IMR-90 (cell line): ENCODE measurements around the gene SLC35G6. TPM values are rescaled to one million over a fixed set of nuclear protein-coding genes. Genes with fewer than 3 reads are reported as not detected.

Source experiments
- ATAC-seq: fragments of 200-7000 bp; cut with Tn5 transposase; 2 replicates; pipeline ENCODE4 v1.9.1; 2020; ENCODE audit warnings: low read depth, mild to moderate bottlenecking, moderate library complexity
- BruUV-seq: library from RNA; stranded (reverse); fragments of 400-500 nt; replicated peaks from 2 replicates; lab custom pipeline; 2021; lab: Mats Ljungman, UMichigan
- CTCF ChIA-PET: fragments of 300-600 bp; formaldehyde crosslinking; extraction: SDS; loops from one replicate; lab custom pipeline; 2021; ENCODE audit warnings: antibody characterized with exemption; lab: Yijun Ruan, JAX
- POLR2A ChIA-PET: fragments of 300-600 bp; sonication (Branson Sonifier 250); formaldehyde crosslinking; loops from one replicate; lab custom pipeline; 2022; ENCODE audit warnings: antibody characterized with exemption; ENCODE audit not compliant: unreplicated experiment; lab: Charles Lee
- DNase-seq: peaks from one replicate; pipeline ENCODE4 v3.0.0; 2013
- H2AFZ ChIP-seq: replicated peaks from 2 replicates; pipeline ENCODE3; 2013; ENCODE audit warnings: low read length, mild to moderate bottlenecking; ENCODE audit not compliant: poor library complexity
- H2AK5ac ChIP-seq: 2 replicates; pipeline ENCODE4 v1.6.1; 2013; ENCODE audit warnings: low read depth, low read length, inconsistent platforms
- H2AK9ac ChIP-seq: replicated peaks from 2 replicates; pipeline ENCODE3; 2013; ENCODE audit warnings: mild to moderate bottlenecking, low read depth, low read length, moderate library complexity; ENCODE audit not compliant: poor library complexity
- H2BK120ac ChIP-seq: 2 replicates; pipeline ENCODE4 v1.6.1; 2013; ENCODE audit warnings: low read depth, low read length, inconsistent platforms
- H2BK15ac ChIP-seq: 3 replicates; pipeline ENCODE4 v1.6.1; 2013; ENCODE audit warnings: low read depth, low read length, inconsistent platforms
- H2BK20ac ChIP-seq: 2 replicates; pipeline ENCODE4 v1.6.1; 2013; ENCODE audit warnings: low read depth, mild to moderate bottlenecking, inconsistent platforms, low read length, moderate library complexity
- H2BK5ac ChIP-seq: 2 replicates; pipeline ENCODE4 v1.6.1; 2013; ENCODE audit warnings: mild to moderate bottlenecking, low read depth, low read length, inconsistent platforms; ENCODE audit not compliant: poor library complexity, severe bottlenecking
- H3K14ac ChIP-seq: replicated peaks from 2 replicates; pipeline ENCODE4 v1.6.1; 2013; ENCODE audit warnings: low read depth, low read length, inconsistent platforms
- H3K18ac ChIP-seq: 2 replicates; pipeline ENCODE4 v1.6.1; 2013; ENCODE audit warnings: low read depth, low read length, control low read depth
- H3K23ac ChIP-seq: 2 replicates; pipeline ENCODE4 v1.6.1; 2013; ENCODE audit warnings: low read depth, low read length, inconsistent platforms
- H3K27ac ChIP-seq: 2 replicates; pipeline ENCODE4 v1.5.1; 2013; ENCODE audit warnings: mild to moderate bottlenecking, control low read depth, low read length; ENCODE audit not compliant: insufficient read depth
- H3K27me3 ChIP-seq: 2 replicates; pipeline ENCODE4 v1.6.1; 2013; ENCODE audit warnings: low read length; ENCODE audit not compliant: control insufficient read depth, insufficient read depth
- H3K36me3 ChIP-seq: 2 replicates; pipeline ENCODE4 v1.6.1; 2013; ENCODE audit warnings: low read length, mixed read lengths; ENCODE audit not compliant: control insufficient read depth, insufficient read depth
- H3K4ac ChIP-seq: 2 replicates; pipeline ENCODE4 v1.6.1; 2013; ENCODE audit warnings: low read depth, low read length, inconsistent platforms
- H3K4me1 ChIP-seq: 2 replicates; pipeline ENCODE4 v1.6.1; 2013; ENCODE audit warnings: low read length, mixed read lengths; ENCODE audit not compliant: control insufficient read depth, insufficient read depth
- H3K4me2 ChIP-seq: 2 replicates; pipeline ENCODE4 v1.6.1; 2013; ENCODE audit warnings: low read depth, mild to moderate bottlenecking, control low read depth, low read length, moderate library complexity
- H3K4me3 ChIP-seq: 2 replicates; pipeline ENCODE4 v1.5.1; 2013; ENCODE audit warnings: low read depth, mild to moderate bottlenecking, control low read depth, low read length, moderate library complexity; ENCODE audit not compliant: insufficient read depth
- H3K56ac ChIP-seq: 2 replicates; pipeline ENCODE4 v1.6.1; 2013; ENCODE audit warnings: low read length, inconsistent platforms; ENCODE audit not compliant: insufficient read depth; ENCODE audit errors: extremely low read depth
- H3K79me1 ChIP-seq, 2 experiments: 2 replicates each; pipeline ENCODE4 v1.6.1; 2013; ENCODE audit warnings: low read length in 2 of 2, inconsistent platforms in 1 of 2, low read depth in 1 of 2
- H3K9ac ChIP-seq: 2 replicates; pipeline ENCODE4 v1.6.1; 2013; ENCODE audit warnings: low read depth, low read length, control low read depth
- H3K9me1 ChIP-seq: 2 replicates; pipeline ENCODE4 v1.6.1; 2013; ENCODE audit warnings: low read length, inconsistent platforms; ENCODE audit not compliant: insufficient read depth
- H3K9me3 ChIP-seq: 2 replicates; pipeline ENCODE4 v1.6.1; 2013; ENCODE audit warnings: low read length; ENCODE audit not compliant: control insufficient read depth, insufficient read depth
- H4K20me1 ChIP-seq: 2 replicates; pipeline ENCODE4 v1.6.1; 2013; ENCODE audit warnings: low read length, inconsistent platforms; ENCODE audit not compliant: insufficient read depth
- H4K5ac ChIP-seq: 2 replicates; pipeline ENCODE4 v1.6.1; 2013; ENCODE audit warnings: mild to moderate bottlenecking, low read depth, low read length, control low read depth
- H4K8ac ChIP-seq, 2 experiments: 2 replicates each; pipeline ENCODE4 v1.6.1; 2013; ENCODE audit warnings: low read depth in 2 of 2, low read length in 2 of 2, control low read depth in 1 of 2, inconsistent platforms in 1 of 2
- H4K91ac ChIP-seq: 2 replicates; pipeline ENCODE4 v1.6.1; 2013; ENCODE audit warnings: low read depth, low read length, inconsistent platforms; ENCODE audit not compliant: insufficient read depth
- CTCF ChIP-seq: conservative IDR thresholded peaks from 2 replicates; pipeline ENCODE4 v1.5.1; 2012; ENCODE audit warnings: mild to moderate bottlenecking, low read depth, low read length, improper control_type of control experiment
- MAFK ChIP-seq: IDR thresholded peaks from 2 replicates; pipeline ENCODE4 v1.6.1; 2012; ENCODE audit warnings: low read depth, low read length, improper control_type of control experiment
- NFE2L2 ChIP-seq: fragments of 150-350 bp; IDR thresholded peaks from 2 replicates; pipeline ENCODE4 v1.6.1; 2016; ENCODE audit warnings: low read depth, mild to moderate bottlenecking, low read length
- RCOR1 ChIP-seq: IDR thresholded peaks from 2 replicates; pipeline ENCODE4 v1.6.1; 2012; ENCODE audit warnings: mild to moderate bottlenecking, low read length, improper control_type of control experiment; ENCODE audit not compliant: insufficient replicate concordance
- RFX5 ChIP-seq: IDR thresholded peaks from 2 replicates; pipeline ENCODE4 v1.8.0; 2012; ENCODE audit warnings: low read depth, mild to moderate bottlenecking, low read length, moderate library complexity
- USF2 ChIP-seq: fragments of 150-350 bp; IDR thresholded peaks from 2 replicates; pipeline ENCODE4 v1.6.1; 2017; ENCODE audit warnings: mild to moderate bottlenecking, antibody characterized with exemption, low read length, low read depth
- WGBS, 2 experiments: methylation state at CpG; one replicate each; pipeline versions ENCODE4 v1.1.5 to v1.1.7; 2013; ENCODE audit warnings: missing lambda C conversion rate in 2 of 2; ENCODE audit not compliant: insufficient read length in 1 of 2; ENCODE audit errors: extremely low coverage in 2 of 2; 5-methylcytosine and 5-hydroxymethylcytosine counted together
- dilution Hi-C: fragments of 300-500 bp; cut with HindIII; formaldehyde crosslinking; loops from one replicate; pipeline ENCODE4 v1.14.3; 2018; ENCODE audit warnings: low sequenced_read_pairs; ENCODE audit not compliant: unreplicated experiment
- in situ Hi-C: fragments of 300-500 bp; cut with MboI; formaldehyde crosslinking; loops from 3 replicates; pipeline ENCODE4 v1.14.3; 2019; ENCODE audit warnings: low sequenced_read_pairs, inconsistent platforms, mixed read lengths
- intact Hi-C: fragments of 100-400 bp; cut with micrococcal nuclease; formaldehyde crosslinking; loops from 2 replicates; pipeline ENCODE4 v1.10.0; 2022
- polyA plus RNA-seq, 3 experiments: library from polyadenylated mRNA; depleted of rRNA; stranded (reverse); fragments of >200 nt; gene quantifications; 2 replicates each; pipeline ENCODE4 v1.2.3, GENCODE V29; 2012; ENCODE audit warnings: low replicate concordance in 1 of 3
- total RNA-seq: library from RNA; depleted of rRNA; stranded (reverse); fragments of >200 nt; gene quantifications from 2 replicates; pipeline ENCODE4 v1.2.3, GENCODE V29; 2012

Gene SLC35G6
- total and polyA plus RNA-seq, 2 of the 4 experiments (the other 2 are of a cell fraction): not detected

GRCh38 chr17:7512105-7512504 is 30.9 kb downstream of the SLC35G6 start:
- H4K5ac ChIP-seq: no peak overlapping the region
- no peak overlapping the region for H4K8ac ChIP-seq
- ChIA-PET POLR2A (no interaction called here), CTCF (no interaction called here)
- H3K23ac ChIP-seq: no peak overlapping the region
- no peak overlapping the region for H4K91ac ChIP-seq
- WGBS, 2 experiments: 90% methylated on average over 9 of the region's 15 CpGs; no CpG with 5 or more reads in 1 of the 2 experiments
- H3K4me2 ChIP-seq: no peak overlapping the region
- intact Hi-C loops (no loop called here), in situ Hi-C loops (loop anchor here (5.0 kb wide), 1 partner anchor 40 kb away; no protein-coding TSS in a partner anchor), dilution Hi-C loops (no loop called here)
- peaks cover 2 to 7% of the 10 kb centered on the region in 2 experiments; a peak in 1 of 4 replicates for H3K79me1 ChIP-seq
- no peak overlapping the region for H2AK9ac ChIP-seq
- TF ChIP-seq USF2 (no peak), RFX5 (no peak), MAFK (no peak), NFE2L2 (no peak), CTCF (no peak), RCOR1 (no peak)
- H4K20me1 ChIP-seq: peaks cover 3% of the 10 kb centered on the region; the same call in 1 of the 2 replicates
- no peak overlapping the region for H2BK5ac ChIP-seq
- H3K4me1 ChIP-seq: 0 out of 2 replicates have a peak, but pooled peaks cover 1% of the 10 kb centered on the region
- no TSS peak for BruUV-seq
- no peaks in the 10 kb centered on the region for H3K9me3 ChIP-seq
- H2BK20ac ChIP-seq: no peak overlapping the region
- H2AK5ac ChIP-seq: no peak overlapping the region
- no peaks in the 10 kb centered on the region for H3K27me3 ChIP-seq
- H3K14ac ChIP-seq: no peak overlapping the region
- DNase-seq (no peak), ATAC-seq (no peak)
- H3K4me3 ChIP-seq: no peak overlapping the region
- no peak overlapping the region for H2BK120ac ChIP-seq
- no peak overlapping the region for H3K56ac ChIP-seq
- no peaks in the 10 kb centered on the region for H3K9me1 ChIP-seq
- H2BK15ac ChIP-seq: no peak overlapping the region
- H2AFZ ChIP-seq: no peak overlapping the region
- H3K27ac ChIP-seq: no peak overlapping the region
- H3K9ac ChIP-seq: no peak overlapping the region
- peaks cover 67% of the 10 kb centered on the region for H3K36me3 ChIP-seq
- no peak overlapping the region for H3K18ac ChIP-seq
- H3K4ac ChIP-seq: no peak overlapping the region
